DMS 273 treated with DMSO at 0.1 percent for 48 hours (cell line): ENCODE measurements around the gene TMEM271.
"Not testable (repeated sequence)": the region's sequence is repeated elsewhere in the genome, so short reads cannot be mapped to it uniquely, and the experiment has no call there.

Experiments
- DNase-seq: peaks from one replicate; lab custom pipeline; 2025; lab: John Stamatoyannopoulos, UW

Gene TMEM271

DNA sequence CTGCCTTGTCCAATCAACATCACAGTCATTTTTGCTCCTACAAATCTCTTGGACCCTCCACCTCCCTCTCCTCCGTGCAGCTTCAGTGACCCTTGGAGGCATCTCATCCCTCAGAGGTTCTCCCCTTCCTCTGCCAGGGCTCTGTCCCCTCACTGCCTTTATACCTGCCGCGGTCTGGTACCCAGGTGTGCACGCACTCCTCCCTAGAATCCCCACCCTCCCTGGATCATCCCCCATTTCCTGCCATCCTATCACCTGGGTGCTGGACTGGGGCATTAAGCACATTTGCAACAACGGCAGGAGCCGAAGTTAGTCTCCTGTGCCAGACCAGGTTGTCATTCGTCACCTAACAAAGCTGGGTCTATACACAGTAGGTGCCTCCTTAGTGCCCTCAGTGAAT lies 10.1 kb downstream of the TMEM271 start:
- no peak for DNase-seq

- DNase-seq, result not testable (repeated sequence)
These were observed 10.5 kb downstream of the TMEM271 start for GRCh38 chr4:565614-566013.

GRCh38 chr4:562458-562857 lies 13.6 kb downstream of the TMEM271 start:
- not testable (repeated sequence) for DNase-seq

DNA sequence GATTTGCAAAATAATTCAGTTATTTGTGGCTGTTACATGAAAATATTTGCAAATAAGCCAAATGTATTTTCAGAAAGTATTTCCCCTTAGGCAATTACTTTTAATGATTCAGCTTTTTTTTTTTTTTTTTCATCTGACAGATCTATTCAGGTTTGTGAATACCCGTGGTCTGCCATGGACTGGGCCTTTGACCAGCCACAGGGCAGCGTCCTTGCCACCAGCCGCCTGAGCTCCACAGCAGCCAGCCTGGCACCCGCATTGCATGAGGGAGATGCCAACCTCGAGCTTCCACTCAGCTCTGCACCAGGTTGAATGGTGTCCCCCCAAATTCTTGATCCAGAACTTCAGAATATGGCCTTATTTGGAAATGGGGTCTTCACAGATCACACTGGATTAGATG lies 14.7 kb downstream of the TMEM271 start:
- DNase-seq, result no peak

GRCh38 chr4:560731-561291 lies 15.3 kb downstream of the TMEM271 start:
- no peak for DNase-seq

GRCh38 chr4:560061-560460 lies 16.0 kb downstream of the TMEM271 start:
- no peak for DNase-seq

DNA sequence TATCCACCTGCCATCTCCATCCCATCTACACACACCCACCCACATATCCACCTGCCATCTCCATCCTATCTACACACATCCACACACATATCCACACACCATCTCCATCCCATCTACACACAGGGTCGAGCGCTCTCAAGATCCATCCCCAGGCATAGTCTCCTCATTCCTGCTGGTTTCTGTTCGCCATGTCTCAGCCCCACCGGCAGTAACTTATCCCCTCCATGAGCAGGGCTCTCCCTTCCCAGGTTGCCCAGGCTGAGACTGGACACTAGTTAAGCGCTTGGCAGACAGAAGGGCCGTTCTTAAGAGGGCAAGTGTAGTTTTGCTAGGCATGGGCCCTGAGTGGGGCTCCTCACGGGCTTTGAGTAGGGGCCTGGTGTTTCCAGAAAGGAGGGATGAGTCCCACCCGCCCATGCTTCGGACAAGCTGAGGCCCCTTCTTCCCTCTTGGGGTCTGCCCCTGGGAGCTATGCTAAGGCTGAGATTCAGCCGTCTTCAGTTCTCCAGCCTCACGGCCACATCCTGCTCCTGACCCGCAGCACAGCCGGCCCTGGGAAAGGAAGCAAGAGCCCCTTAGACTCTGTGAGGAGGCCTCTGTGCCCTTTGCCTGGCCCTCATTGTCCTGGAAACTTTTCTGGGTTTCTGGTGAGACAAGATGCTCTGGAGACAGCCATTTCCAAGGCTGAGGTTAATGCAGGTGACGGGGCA lies 20.4 kb downstream of the TMEM271 start:
- DNase-seq, result no peak

- not testable (repeated sequence) for DNase-seq
These were observed 21.2 kb downstream of the TMEM271 start for GRCh38 chr4:554793-555320.

- DNase-seq, result no peak
These were observed 24.1 kb downstream of the TMEM271 start for GRCh38 chr4:552019-552418.

DNA sequence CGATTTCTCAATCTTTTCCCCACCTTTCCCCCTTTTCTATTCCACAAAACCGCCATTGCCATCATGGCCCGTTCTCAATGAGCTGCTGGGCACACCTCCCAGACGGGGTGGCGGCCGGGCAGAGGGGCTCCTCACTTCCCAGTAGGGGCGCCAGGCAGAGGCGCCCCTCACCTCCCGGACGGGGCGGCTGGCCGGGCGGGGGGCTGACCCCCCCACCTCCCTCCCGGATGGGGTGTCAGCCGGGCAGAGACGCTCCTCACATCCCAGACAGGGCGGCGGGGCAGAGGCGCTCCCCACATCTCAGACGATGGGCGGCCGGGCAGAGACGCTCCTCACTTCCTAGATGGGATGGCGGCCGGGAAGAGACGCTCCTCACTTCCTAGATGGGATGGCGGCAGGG lies 25.8 kb downstream of the TMEM271 start:
- DNase-seq, result not testable (repeated sequence)

GRCh38 chr4:548976-549375 lies 27.1 kb downstream of the TMEM271 start:
- DNase-seq, result no peak

- no peak for DNase-seq
These were observed 30.5 kb downstream of the TMEM271 start for GRCh38 chr4:545612-546011.

DNA sequence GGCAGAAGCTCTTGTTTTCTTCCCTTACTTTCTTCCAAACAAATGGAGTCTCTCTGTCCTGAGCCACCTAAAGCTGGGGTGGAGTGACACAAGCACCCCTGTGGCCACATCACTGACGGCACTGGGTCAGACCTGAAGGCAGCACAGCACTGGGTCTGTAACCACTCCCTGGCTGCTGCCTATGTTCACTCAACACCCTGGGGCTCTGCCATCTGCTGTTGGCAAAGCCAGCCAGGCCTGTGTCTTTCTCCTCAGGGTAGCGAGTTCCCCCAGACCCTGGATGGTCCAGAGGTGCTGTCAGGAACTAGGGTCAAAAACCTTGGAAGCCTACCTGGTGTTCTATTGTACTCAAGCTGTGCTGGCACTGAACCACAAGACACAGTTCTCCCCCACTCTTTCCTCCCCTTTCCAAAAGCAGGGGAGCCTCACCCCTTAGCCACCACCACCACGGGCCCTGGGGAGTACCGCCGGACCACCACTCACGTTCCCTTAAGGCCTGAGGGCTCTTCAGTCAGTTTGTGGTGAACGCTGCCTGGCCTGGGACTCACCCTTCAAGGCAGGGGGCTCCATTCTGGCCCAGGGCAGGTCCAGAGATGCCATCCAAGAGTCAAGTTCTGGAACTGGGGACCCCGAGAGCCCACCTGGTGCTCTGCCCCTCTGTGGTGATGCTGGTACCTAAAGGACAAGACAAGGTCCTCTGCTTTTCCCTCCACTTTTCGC lies 31.5 kb downstream of the TMEM271 start:
- DNase-seq, result no peak

DNA sequence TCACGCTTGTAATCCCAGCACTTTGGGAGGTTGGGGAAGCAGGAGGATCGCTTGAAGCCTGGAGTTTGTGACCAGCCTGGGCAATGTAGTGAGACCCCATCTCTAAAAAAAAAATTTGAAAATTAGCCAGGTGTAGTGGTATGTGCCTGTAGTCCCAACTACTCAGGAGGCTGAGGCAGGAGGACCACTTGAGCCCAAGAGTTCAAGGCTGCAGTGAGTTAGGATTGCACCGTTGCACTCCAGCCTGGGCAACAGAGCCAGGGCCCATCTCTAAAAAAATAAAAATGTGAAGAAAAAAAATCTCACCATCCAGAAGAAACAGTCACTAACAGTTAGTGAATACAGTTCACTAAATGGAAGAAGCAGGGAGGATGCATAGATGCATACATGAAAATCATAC lies 34.8 kb downstream of the TMEM271 start:
- DNase-seq, result no peak

DNA sequence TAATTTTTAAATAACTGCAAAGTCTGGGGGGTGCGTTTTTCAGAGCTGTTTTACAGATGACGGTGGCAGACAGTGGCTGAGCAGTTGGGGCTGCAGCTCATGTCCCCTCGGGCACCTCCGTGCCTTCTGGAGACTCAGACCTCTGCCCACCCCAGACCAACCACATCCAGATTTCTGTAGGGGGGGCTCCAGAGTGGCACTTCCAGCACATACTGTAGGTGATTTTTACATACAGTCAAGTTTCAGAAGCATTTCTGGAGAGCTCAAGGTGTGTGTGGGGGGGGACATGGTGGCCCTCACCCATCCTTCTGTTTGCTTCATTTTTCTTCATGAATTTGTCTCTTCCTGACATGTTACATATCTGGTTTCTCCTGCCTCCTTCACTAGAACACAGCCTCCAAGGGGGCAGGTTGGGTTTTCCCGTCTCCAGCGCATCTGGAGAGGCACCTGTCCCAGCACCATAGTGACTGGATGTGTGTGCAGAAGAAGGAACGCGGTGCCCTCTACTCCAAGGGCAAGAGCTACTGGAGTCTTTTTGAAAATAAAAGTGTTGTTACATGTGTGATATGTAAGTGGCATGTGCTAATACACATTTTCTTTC lies 37.5 kb downstream of the TMEM271 start:
- DNase-seq, result no peak

- no peak for DNase-seq
These were observed 38.4 kb downstream of the TMEM271 start for GRCh38 chr4:537436-538264.

GRCh38 chr4:536351-536972 lies 39.6 kb downstream of the TMEM271 start:
- no peak for DNase-seq

- DNase-seq, result no peak
These were observed 40.2 kb downstream of the TMEM271 start for GRCh38 chr4:535924-536281.

DNA sequence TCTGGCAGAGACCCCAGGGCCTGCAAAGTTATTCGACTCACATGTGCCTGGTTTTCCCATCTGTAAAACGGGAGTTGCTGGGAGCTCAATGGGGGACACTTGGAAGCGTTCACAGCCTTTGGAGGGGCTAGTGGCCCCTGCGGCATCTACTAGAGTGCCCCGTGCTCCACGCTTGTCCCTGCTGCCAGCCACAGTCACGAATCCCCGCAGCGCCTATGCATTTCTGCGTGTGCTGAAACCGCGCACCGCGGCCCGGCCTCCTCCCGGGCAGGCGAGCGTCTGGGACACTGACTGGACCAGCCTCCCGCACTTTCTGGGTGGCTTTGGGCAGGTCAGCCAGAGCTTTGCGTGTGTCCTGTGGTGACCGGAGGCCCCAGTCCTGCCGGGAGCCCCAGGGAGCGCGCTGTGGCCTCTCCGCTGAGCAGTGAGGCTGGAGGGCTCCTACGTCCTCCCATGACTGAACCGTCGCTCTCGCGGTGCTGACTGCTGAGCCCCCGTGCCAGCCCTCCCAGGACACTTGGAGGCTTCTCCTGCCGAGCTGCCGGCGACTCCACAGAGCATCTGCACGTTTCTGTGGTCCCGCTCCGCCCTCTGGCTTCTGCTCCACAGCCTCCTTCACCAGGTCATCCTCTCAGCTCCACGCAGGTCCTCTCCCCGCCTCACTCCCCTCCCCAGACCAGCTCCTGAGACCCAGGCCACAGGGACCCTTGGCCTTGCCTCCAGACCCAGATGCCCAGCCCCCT lies 40.7 kb downstream of the TMEM271 start:
- DNase-seq, result no peak

DNA sequence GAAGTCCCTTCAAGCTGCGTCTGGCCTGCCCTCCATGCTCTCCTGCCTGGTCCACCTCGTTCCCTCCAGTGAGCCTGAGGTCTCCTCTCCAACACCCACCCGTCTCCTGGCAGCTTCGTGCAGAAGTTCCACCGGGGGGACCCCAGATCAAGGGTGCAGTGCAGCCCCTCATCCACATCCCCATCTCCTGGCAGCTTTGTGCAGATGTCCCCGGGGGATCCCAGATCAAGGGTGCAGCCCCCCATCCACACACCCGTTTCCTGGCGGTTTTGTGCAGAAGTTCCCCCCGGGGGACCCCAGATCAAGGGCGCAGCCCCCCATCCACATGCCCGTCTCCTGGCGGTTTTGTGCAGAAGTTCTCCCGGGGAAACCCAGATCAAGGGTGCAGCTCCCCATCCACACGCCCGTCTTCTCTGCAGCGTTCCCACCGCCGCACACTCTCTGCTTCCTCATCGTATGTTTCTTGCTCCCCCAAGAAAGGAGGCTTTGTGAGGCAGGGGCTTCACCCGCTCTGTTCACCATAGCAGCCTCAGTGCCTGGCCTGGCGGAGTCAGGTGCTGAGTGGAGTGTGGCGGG lies 41.4 kb downstream of the TMEM271 start:
- DNase-seq, result no peak
